ENCODE data around the gene HEXB. TPM values are rescaled to one million over a fixed set of nuclear protein-coding genes. Genes with fewer than 3 reads are reported as not detected.
A peak's percentile ranks its signal among the peaks of the same experiment; 100 is the strongest.
"Not testable (repeated sequence)": the region's sequence is repeated elsewhere in the genome, so short reads cannot be mapped to it uniquely, and the experiment has no call there.

HEXB gene
- total and polyA plus RNA-seq, 5 donors = 63.0 to 84.3 (median 80.6) TPM

DNA sequence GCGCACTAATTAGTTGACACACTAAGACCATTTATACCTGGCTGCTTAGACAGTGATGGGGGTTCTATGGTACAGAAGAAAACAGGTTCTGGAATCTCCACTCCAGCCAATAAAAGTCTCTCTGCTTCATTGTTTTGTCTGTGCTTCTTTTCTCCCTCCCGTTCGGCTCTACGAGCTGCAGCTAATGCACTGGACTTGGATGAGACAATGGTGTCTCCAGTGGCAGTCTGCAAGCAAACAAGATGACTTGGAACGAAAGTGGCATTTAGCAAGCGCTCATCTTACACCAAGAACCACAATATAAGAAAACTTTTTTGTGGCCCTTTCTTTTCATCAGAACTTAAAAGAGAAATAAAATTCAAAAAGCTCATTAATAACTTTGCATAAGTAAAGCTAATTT, 51.7 kb downstream of the HEXB start:
- Histone ChIP-seq H3K27me3 (ENCODE audit: control insufficient read depth, insufficient read depth) (no peaks in the 10 kb centered on the region), H3K27ac (ENCODE audit: low read length) (no peak overlapping the region), H3K4me1 (ENCODE audit: control insufficient read depth, insufficient read depth, low read length) (no peaks in the 10 kb centered on the region), H3K9me3 (ENCODE audit: control insufficient read depth, low read length) (no peaks in the 10 kb centered on the region), H3K4me3 (ENCODE audit: low read length) (no peak overlapping the region)
- intact Hi-C loops (cut with DNase I) = no loop called here
- 89% methylated on average over 6 of the region's 6 CpGs for WGBS
- DNase-seq (no peak), ATAC-seq (no peak)

DNA sequence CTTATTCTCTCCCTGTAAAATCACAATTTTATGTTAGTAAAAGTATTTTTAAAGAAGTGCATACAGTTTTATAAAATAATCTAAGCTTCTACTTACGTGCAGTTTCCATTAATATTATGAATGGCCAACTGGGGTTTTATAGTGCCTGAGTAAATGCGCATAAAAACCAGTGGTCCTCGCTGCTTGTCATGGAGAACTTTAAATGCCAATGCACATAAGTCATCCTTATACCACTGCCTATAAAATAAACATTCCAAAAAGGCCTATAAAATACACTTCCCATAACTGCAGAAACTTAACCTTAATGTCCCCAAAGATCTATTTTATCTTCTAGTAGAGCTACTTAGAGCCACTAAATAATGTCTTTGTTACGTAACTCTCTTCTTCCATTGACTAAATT, 53.4 kb downstream of the HEXB start:
- Histone ChIP-seq H3K27me3 (ENCODE audit: control insufficient read depth, insufficient read depth) (no peaks in the 10 kb centered on the region), H3K4me3 (ENCODE audit: low read length) (no peak overlapping the region), H3K27ac (ENCODE audit: low read length) (no peak overlapping the region), H3K4me1 (ENCODE audit: control insufficient read depth, insufficient read depth, low read length) (no peaks in the 10 kb centered on the region), H3K9me3 (ENCODE audit: control insufficient read depth, low read length) (no peaks in the 10 kb centered on the region)
- no peak for DNase-seq
- 97% methylated on average over 4 of the region's 4 CpGs for WGBS
- ATAC-seq = no peak
- intact Hi-C loops (cut with DNase I) = no loop called here

DNA sequence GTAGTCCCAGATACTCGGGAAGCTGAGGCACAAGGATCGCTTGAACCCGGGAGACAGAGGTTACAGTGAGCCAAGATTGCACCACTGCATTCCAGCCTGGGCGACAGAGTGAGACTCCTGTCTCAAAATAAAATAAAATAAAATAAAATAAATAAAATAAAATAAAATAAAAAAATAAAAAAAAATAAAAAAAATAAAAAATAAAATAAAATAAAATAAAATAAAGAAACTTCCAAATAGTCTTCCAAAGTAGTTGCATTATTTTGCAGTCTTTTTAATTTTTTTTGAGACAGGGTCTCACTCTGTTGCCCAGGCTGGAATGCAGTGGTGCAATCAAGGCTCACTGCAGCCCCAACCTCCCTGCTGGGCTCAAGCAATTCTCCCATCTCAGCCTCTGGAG, 63.7 kb downstream of the HEXB start:
- over 99% methylated on average over 4 of the region's 4 CpGs for WGBS
- ATAC-seq; H3K27ac ChIP-seq (ENCODE audit: low read length); H3K27me3 ChIP-seq (ENCODE audit: control insufficient read depth, insufficient read depth); DNase-seq; H3K4me1 ChIP-seq (ENCODE audit: control insufficient read depth, insufficient read depth, low read length); H3K4me3 ChIP-seq (ENCODE audit: low read length); H3K9me3 ChIP-seq (ENCODE audit: control insufficient read depth, low read length); intact Hi-C loops (cut with DNase I): not testable (repeated sequence)

DNA sequence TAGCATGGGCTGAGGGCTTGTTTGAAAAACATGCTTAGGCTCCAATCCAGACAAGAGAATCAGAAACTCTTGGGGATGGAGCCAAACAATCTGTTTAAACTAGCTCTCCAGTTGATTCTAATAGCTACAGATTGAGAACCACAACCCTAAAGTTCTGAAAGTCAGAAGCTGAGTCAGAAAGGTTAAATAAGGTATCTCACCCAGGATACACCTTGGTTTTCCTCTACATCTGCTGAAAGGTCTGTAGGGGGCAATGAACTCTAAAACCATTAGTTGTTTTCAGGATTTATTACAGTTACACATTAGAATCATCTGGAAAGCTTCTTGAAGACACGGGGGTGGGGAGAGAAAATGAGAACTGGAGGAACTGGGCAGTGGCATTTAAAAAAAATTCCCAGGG, 76.2 kb downstream of the HEXB start:
- WGBS = 91% methylated on average over 1 of the region's 1 CpG
- Histone ChIP-seq H3K4me1 (ENCODE audit: control insufficient read depth, insufficient read depth, low read length) (peaks cover 5% of the 10 kb centered on the region), H3K27me3 (ENCODE audit: control insufficient read depth, insufficient read depth) (no peaks in the 10 kb centered on the region), H3K9me3 (ENCODE audit: control insufficient read depth, low read length) (no peaks in the 10 kb centered on the region), H3K4me3 (ENCODE audit: low read length) (no peak overlapping the region), H3K27ac (ENCODE audit: low read length) (no peak overlapping the region)
- ATAC-seq (no peak), DNase-seq (no peak)
- intact Hi-C loops (cut with DNase I) = loop anchor here in 1 of 4 donors (10.0 kb wide), 1 partner anchor 154 kb away; no protein-coding TSS in a partner anchor

DNA sequence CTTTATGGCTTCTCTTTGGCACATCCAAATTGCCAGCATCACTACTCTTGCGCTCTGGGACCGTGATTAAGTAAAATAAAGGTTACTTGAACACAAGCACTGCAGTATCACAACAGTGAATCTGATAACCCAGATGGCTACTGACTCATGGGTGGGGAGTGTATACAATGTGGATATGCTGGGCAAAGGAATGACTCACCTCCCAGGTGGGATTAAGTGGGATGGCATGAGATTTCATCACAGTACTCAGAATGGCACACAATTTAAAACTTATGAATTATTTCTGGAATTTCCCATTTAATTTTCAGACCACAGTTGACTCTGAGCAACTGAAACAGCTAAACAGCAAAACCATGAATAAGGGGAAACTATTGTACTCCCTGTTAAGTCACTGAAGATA, 77.6 kb downstream of the HEXB start:
- peaks cover 5% of the 10 kb centered on the region for H3K4me1 ChIP-seq (ENCODE audit: control insufficient read depth, insufficient read depth, low read length)
- intact Hi-C loops (cut with DNase I) = loop anchor here in 1 of 4 donors (10.0 kb wide), 1 partner anchor 152 kb away; no protein-coding TSS in a partner anchor

DNA sequence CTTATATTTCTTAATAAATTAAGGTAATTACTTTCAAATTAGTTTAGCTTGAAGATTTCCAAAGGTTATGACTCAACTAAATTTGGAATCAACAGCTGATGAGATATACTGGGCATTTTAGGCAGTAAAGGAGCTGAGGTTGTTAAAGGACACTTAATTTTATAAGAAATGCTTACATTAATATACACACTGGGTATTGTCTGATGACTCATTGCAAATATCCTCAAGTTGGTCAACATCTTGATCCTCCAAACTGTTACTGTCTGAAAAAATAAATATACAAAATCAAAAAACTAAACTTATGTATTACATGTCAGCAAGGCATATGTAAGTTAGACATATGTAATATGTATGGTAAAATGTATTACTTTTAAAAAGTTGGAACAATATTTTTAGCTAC, 78.5 kb downstream of the HEXB start:
- ATAC-seq = no peak
- no peak overlapping the region for H3K4me3 ChIP-seq (ENCODE audit: low read length)
- H3K9me3 ChIP-seq (ENCODE audit: control insufficient read depth, low read length) = no peaks in the 10 kb centered on the region
- H3K27me3 ChIP-seq (ENCODE audit: control insufficient read depth, insufficient read depth) = no peaks in the 10 kb centered on the region
- no peak overlapping the region for H3K27ac ChIP-seq (ENCODE audit: low read length)
- DNase-seq = no peak
- intact Hi-C loops (cut with DNase I) = loop anchor here in 1 of 4 donors (10.0 kb wide), 1 partner anchor 151 kb away; no protein-coding TSS in a partner anchor
- H3K4me1 ChIP-seq (ENCODE audit: control insufficient read depth, insufficient read depth, low read length) = peaks cover 5% of the 10 kb centered on the region

More for the DNA sequence above, 77.6 kb downstream of the HEXB start:
- WGBS = 97% methylated on average over 2 of the region's 2 CpGs
- H3K27ac ChIP-seq (ENCODE audit: low read length) = no peak overlapping the region
- no peaks in the 10 kb centered on the region for H3K27me3 ChIP-seq (ENCODE audit: control insufficient read depth, insufficient read depth)
- no peak for DNase-seq
- H3K4me3 ChIP-seq (ENCODE audit: low read length) = no peak overlapping the region
- ATAC-seq = no peak
- H3K9me3 ChIP-seq (ENCODE audit: control insufficient read depth, low read length) = no peaks in the 10 kb centered on the region

DNA sequence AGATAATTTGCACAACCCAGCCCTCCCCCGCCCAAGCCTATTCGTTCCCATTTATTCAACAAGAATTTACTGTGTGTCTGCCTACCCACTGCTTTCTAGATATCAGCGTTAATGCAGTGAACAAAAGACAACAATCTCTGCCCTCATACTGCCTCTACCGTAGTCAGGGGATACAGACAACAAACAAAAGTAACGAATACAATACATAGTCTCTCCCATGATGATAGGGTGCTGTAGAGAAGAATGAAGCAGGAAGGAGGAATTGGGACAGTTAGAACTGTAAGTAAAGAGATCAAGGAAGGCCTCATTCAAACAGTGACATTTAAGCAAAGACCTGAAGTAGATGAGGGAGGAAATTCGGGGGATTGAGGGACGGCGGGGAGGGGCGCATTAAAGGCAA, 80.2 kb downstream of the HEXB start:
- no peaks in the 10 kb centered on the region for H3K9me3 ChIP-seq (ENCODE audit: control insufficient read depth, low read length)
- ATAC-seq (no peak), DNase-seq (no peak)
- intact Hi-C loops (cut with DNase I) = loop anchor here in 2 of 4 donors (5.0 to 10.0 kb wide), 2 partner anchors 137 to 150 kb away; no protein-coding TSS in a partner anchor
- H3K27ac ChIP-seq (ENCODE audit: low read length) = no peak overlapping the region
- H3K27me3 ChIP-seq (ENCODE audit: control insufficient read depth, insufficient read depth) = no peaks in the 10 kb centered on the region
- H3K4me3 ChIP-seq (ENCODE audit: low read length) = no peak overlapping the region
- H3K4me1 ChIP-seq (ENCODE audit: control insufficient read depth, insufficient read depth, low read length) = peaks cover 5% of the 10 kb centered on the region
- WGBS = 63% methylated on average over 9 of the region's 9 CpGs

DNA sequence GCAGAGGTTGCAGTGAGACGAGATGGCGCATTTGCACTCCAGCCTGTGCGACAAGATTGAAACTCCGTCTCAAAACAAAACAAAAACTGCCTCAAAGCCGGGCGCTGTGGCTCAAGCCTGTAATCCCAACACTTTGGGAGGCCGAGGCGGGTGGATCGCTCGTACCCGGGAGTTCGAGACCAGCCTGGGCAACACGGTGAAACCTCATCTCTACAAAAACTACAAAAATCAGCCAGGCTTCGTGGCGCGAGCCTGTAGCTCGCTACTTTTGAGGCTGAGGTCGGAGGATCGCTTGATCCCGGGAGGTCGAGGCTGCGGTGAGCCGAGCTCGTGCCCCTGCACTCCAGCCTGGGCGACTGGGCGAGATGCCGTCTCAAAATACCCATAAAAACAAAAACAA, 80.9 kb downstream of the HEXB start:
- no peaks in the 10 kb centered on the region for H3K27me3 ChIP-seq (ENCODE audit: control insufficient read depth, insufficient read depth)
- intact Hi-C loops (cut with DNase I) = loop anchor here in 2 of 4 donors (5.0 to 10.0 kb wide), 2 partner anchors 136 to 149 kb away; no protein-coding TSS in a partner anchor
- 67% methylated on average over 27 of the region's 27 CpGs for WGBS
- ATAC-seq (no peak), DNase-seq (peak in 1 of 3 donors; percentile 27)
- H3K4me1 ChIP-seq (ENCODE audit: control insufficient read depth, insufficient read depth, low read length) = peaks cover 5% of the 10 kb centered on the region
- H3K27ac ChIP-seq (ENCODE audit: low read length) = no peak overlapping the region
- no peaks in the 10 kb centered on the region for H3K9me3 ChIP-seq (ENCODE audit: control insufficient read depth, low read length)
- H3K4me3 ChIP-seq (ENCODE audit: low read length) = peak overlapping the region; percentile 97

DNA sequence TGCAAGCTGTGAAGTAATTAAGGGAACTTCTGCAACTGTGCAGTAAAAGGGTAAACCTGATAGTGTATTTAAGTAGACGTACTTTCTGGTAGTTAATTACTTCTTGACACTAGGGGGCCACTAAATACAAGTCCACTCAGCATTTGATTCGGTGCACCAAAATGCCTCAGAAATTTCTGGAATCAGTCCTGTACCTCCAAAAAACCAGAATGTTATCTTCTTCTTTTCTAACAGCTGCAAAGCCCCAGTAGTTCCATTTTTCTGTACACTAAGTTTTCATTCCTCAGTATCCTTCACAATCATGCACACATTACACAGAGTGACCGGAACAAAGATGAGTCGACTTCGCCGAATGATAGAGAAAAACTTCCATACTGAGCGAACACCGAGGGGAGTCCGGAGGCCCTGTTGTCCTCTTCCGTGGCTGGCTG, 81.4 kb downstream of the HEXB start:
- ATAC-seq (peak; percentile 67 to 76), DNase-seq (no peak)
- under 1% methylated on average over 10 of the region's 10 CpGs for WGBS
- H3K27ac ChIP-seq (ENCODE audit: low read length) = peak overlapping the region; percentile 25
- no peaks in the 10 kb centered on the region for H3K27me3 ChIP-seq (ENCODE audit: control insufficient read depth, insufficient read depth)
- peaks cover 5% of the 10 kb centered on the region for H3K4me1 ChIP-seq (ENCODE audit: control insufficient read depth, insufficient read depth, low read length)
- intact Hi-C loops (cut with DNase I) = loop anchor here in 2 of 4 donors (5.0 to 10.0 kb wide), 2 partner anchors 136 to 148 kb away; no protein-coding TSS in a partner anchor
- peak overlapping the region; percentile 97 for H3K4me3 ChIP-seq (ENCODE audit: low read length)
- H3K9me3 ChIP-seq (ENCODE audit: control insufficient read depth, low read length) = no peaks in the 10 kb centered on the region

DNA sequence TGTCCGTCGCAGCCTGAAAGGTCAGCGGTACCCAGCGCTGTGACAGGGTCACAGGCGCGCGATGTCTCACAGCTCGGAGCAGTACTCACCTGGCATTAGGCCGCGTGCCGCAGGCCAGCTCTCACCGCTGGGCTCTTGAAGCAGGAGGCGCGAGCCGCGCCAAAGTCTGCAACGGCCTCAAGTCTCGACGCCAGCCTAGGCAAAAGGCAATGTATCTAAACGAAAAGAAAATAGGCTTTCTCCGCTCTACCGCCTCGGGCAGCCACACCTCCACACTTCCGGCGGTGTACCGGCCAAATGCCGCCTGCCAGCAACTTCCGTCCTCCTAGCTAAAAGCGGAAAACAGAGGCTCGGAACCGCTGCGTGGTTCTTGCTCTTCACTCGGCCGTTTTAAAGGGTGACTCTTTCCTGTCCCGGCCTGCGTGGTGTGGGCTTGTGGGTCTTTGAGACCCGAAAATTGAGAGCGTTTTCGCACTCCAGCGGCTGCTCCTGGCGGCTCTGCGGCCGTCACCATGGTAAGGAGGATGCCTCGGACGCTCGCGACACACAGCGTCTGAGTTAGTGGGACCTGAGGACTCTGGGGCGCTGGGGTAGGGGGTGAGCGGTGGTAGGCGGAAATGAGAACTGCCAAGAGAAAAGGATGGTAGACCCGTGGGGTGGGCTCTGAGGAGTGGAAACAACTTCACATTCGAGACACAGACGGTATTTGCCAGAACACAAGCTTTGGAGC, 82.0 kb downstream of the HEXB start, which contains the start of the genes GFM2 and NSA2:
Gene GFM2 (minus strand): TSS at position 269 of the 730 bp plus-strand sequence. CDS start 3,375 bp downstream, outside the sequence.
Gene NSA2 (plus strand): TSS at position 401 of the 730 bp plus-strand sequence. CDS start 112 bp downstream, at position 513.
- H3K4me1 ChIP-seq (ENCODE audit: control insufficient read depth, insufficient read depth, low read length) = peaks cover 5% of the 10 kb centered on the region
- under 1% methylated on average over 54 of the region's 54 CpGs for WGBS
- no peaks in the 10 kb centered on the region for H3K27me3 ChIP-seq (ENCODE audit: control insufficient read depth, insufficient read depth)
- DNase-seq = peak; percentile 92 to 97 (median 96)
- H3K27ac ChIP-seq (ENCODE audit: low read length) = peak within 1 kb of the TSS; percentile 86
- intact Hi-C loops (cut with DNase I) = loop anchor here in 2 of 4 donors (5.0 to 10.0 kb wide), 2 partner anchors 135 to 148 kb away; no protein-coding TSS in a partner anchor
- peak; percentile 99 for ATAC-seq
- H3K9me3 ChIP-seq (ENCODE audit: control insufficient read depth, low read length) = no peaks in the 10 kb centered on the region
- H3K4me3 ChIP-seq (ENCODE audit: low read length) = peak within 1 kb of the TSS; percentile 97

DNA sequence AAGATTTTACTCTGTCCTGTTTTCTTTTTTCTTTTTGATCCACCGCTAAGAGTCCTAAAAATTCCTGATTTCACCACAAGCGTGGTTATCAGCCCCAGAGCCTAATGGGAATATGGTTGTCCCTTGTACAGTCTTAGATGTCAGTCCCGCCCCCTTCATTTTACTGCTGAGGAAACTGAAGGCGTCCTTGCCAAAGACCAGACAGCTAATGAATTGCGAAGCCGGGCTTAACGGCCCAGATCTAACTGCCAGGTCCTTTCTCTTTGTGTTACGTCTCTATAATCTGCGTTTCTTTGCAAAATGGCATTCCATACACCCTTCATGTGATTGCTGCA, 82.5 kb downstream of the HEXB start:
- H3K4me1 ChIP-seq (ENCODE audit: control insufficient read depth, insufficient read depth, low read length) = peaks cover 5% of the 10 kb centered on the region
- intact Hi-C loops (cut with DNase I) = loop anchor here in 2 of 4 donors (5.0 to 10.0 kb wide), 2 partner anchors 135 to 147 kb away; no protein-coding TSS in a partner anchor
- DNase-seq = peak in 1 of 3 donors; percentile 19

More for the DNA sequence above, 82.5 kb downstream of the HEXB start:
- Histone ChIP-seq H3K4me3 (ENCODE audit: low read length) (peak overlapping the region; percentile 97), H3K27me3 (ENCODE audit: control insufficient read depth, insufficient read depth) (no peaks in the 10 kb centered on the region), H3K27ac (ENCODE audit: low read length) (no peak overlapping the region), H3K9me3 (ENCODE audit: control insufficient read depth, low read length) (no peaks in the 10 kb centered on the region)
- peak; percentile 27 to 41 for ATAC-seq
- under 1% methylated on average over 9 of the region's 9 CpGs for WGBS
